Erythroblast (primary cell): ENCODE data around the gene IL17REL.

ENCODE experiments used
- GATA1 ChIP-seq: IDR thresholded peaks from 2 replicates; pipeline ENCODE4 v1.6.1; 2011; ENCODE audit warnings: low read depth, mild to moderate bottlenecking, control low read depth, low read length, moderate library complexity
- POLR2A ChIP-seq: IDR thresholded peaks from 2 replicates; pipeline ENCODE4 v1.6.1; 2011; ENCODE audit warnings: mild to moderate bottlenecking, low read length

DNA sequence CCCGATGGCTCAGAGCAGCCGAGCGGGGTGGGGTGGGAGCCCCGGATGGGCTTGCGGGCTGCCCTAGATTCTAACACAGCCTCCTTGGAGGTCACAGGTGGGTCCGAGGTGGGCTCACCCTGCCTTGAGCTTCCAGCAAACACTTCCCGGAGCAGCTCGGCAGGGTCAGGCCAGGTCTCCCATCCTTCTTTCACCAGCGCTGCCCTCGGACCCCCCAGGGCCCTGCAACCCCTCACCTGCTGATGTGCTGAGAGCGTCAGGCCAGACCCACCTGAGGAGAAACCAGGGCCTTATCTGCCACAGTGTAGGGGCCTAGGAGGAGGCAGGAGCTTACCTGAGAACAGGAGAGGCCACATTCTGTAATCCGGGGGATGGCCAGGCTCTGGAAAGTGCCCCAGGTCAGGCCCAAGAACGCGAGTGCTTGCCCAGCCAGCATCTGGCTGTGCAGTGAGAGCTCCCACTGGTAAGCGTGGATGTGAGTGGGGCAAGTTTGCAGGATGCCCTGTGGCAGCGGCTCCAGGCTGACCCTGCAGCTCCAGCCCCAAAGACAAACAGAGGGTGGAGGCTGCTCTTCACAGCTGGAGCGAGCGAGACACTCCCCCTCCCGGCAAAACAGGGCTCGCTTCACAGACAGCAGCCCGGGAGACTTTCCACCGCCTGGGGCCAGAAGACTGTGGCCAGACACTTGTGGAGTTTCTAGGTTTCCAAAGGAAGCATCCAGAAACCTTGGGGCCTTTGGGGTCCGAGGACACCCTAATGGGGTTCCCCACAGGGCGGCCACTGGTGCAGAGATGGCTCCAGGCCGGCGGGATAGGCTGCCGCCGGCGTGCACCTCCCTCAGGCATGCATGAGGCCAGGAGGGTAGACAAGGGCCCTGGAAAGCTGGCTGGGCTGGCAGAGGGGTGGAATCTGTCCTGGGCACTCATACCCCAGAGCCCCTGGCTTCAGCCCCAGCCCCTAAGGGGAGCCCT lies at the start of gene IL17REL:
- TF ChIP-seq POLR2A (no peak), GATA1 (no peak)
